Sigmoid colon (tissue), 7 donors: ENCODE measurements around the gene TRIM9. TPM values are rescaled to one million over a fixed set of nuclear protein-coding genes. Genes with fewer than 3 reads are reported as not detected.

Experiments
- DNase-seq: peaks from one replicate; pipeline ENCODE4 v3.0.0-alpha.2; 2019
- H3K27ac ChIP-seq, 4 donors: fragments of 200-600 bp; sonication (generic); one replicate each; pipeline ENCODE4 v1.5.1; 2016 to 2019; ENCODE audit warnings: mild to moderate bottlenecking in 1 of 4
- H3K27me3 ChIP-seq, 3 donors: fragments of 200-600 bp; sonication (generic); one replicate each; pipeline ENCODE4 v1.5.1; 2019; ENCODE audit warnings: mild to moderate bottlenecking in 1 of 3
- H3K36me3 ChIP-seq, 4 donors: fragments of 200-600 bp; sonication (generic); one replicate each; pipeline ENCODE4 v1.5.1; 2016 to 2019
- H3K4me1 ChIP-seq, 4 donors: fragments of 200-600 bp; sonication (generic); one replicate each; pipeline ENCODE4 v1.5.1; 2017 to 2019
- H3K4me3 ChIP-seq, 4 donors: fragments of 200-600 bp; sonication (generic); one replicate each; pipeline ENCODE4 v1.5.1; 2017 to 2019; ENCODE audit warnings: mild to moderate bottlenecking in 2 of 4, moderate library complexity in 1 of 4
- H3K9me3 ChIP-seq, 4 donors: fragments of 200-600 bp in 3 of 4; sonication (generic) in 3 of 4; one replicate each; pipeline versions ENCODE4 v1.5.1 to v1.6.1; 2013 to 2019
- CTCF ChIP-seq, 4 experiments: fragments of 450-650 bp in 3 of 4; fragments of 200-600 bp in 1 of 4; IDR thresholded peaks; one replicate each; pipeline ENCODE4 v1.5.1; 2016 to 2019; ENCODE audit warnings: antibody characterized with exemption in 4 of 4, mild to moderate bottlenecking in 3 of 4, moderate library complexity in 2 of 4
- EP300 ChIP-seq, 4 donors: sonication (generic); formaldehyde crosslinking; IDR thresholded peaks; one replicate each; pipeline ENCODE4 v1.6.1; 2017; ENCODE audit warnings: antibody characterized with exemption in 4 of 4
- POLR2A ChIP-seq, 2 donors: fragments of 450-650 bp; IDR thresholded peaks; one replicate each; pipeline ENCODE4 v1.6.1; 2016; ENCODE audit warnings: antibody characterized with exemption in 2 of 2, mild to moderate bottlenecking in 2 of 2, moderate library complexity in 2 of 2
- POLR2AphosphoS5 ChIP-seq, 4 donors: sonication (generic); formaldehyde crosslinking; IDR thresholded peaks; one replicate each; pipeline ENCODE4 v1.6.1; 2017; ENCODE audit warnings: antibody characterized with exemption in 4 of 4
- WGBS, 2 donors: extraction: QIAGEN DNeasy Blood & Tissue Kit; methylation state at CpG; one replicate each; pipeline ENCODE4 v1.1.7; 2013; 5-methylcytosine and 5-hydroxymethylcytosine counted together
- intact Hi-C: fragments of 100-400 bp; cut with DNase I; formaldehyde crosslinking; loops from one replicate; pipeline ENCODE4 v1.15.1; 2023
- polyA plus RNA-seq, 3 donors: library from polyadenylated mRNA; stranded (reverse); fragments of 200-250 nt; gene quantifications; one replicate each; pipeline ENCODE4 v1.2.3, GENCODE V29; 2013
- total RNA-seq, 4 donors: library from RNA; depleted of rRNA; stranded (reverse); fragments of >200 nt; gene quantifications; one replicate each; pipeline ENCODE4 v1.1.0, GENCODE V29; 2016
- donor health status: healthy with polysubstance abuse.
- donor health status: Bipolar disorder and iron deficiency.
- donor health status: healthy.

Gene TRIM9
- total and polyA plus RNA-seq, 7 donors = 2.4 to 21.0 (median 13.5) TPM

DNA sequence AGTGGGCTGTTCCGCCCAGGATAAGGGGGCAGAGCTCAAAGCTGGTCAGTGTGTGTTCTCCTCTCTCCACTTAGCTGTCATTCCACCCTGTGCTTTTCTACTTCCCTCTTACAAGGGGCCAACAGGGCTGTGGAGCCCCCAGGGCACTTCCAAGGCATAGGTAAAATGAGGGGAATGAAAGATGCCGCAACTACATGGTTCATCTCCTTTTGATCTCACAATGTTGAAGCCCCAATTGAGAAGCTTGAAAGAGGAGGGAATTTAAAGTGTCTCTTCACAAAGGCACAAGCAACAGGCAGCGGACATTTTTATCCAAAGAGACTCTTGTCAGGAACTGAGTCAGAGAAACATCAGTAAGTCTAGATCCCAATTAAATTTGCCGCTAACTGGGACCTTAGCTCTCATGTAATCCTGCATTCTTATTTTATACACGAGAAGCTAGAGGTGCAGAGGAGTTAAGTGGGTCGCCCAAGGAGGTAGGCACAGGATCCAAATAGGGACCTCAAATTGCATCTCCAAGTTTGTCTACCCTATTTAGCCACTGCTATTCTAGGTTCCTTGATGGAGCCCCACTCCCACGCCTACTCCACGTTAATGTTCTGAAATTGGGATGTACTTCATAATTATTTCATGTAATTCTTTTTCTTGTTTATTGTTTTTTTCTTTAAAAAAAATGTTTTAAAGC is 20.1 kb downstream of the TRIM9 start:
- TF ChIP-seq POLR2A (IDR thresholded peaks at IDR 0.05) = no peak
- TF ChIP-seq CTCF (IDR thresholded peaks at IDR 0.05) = no peak
- TF ChIP-seq EP300 (IDR thresholded peaks at IDR 0.05) = no peak
- no peak for TF ChIP-seq POLR2AphosphoS5 (IDR thresholded peaks at IDR 0.05)
- 94 to 95% methylated on average over 8 of the region's 8 CpGs for WGBS, 2 donors

GRCh38 chr14:51073731-51074130 is 21.2 kb downstream of the TRIM9 start:
- no peaks in the 10 kb centered on the region for H3K27me3 ChIP-seq
- whole genome bisulfite sequencing, 2 donors = 65 to 68% methylated on average over 2 of the region's 2 CpGs
- H3K36me3 ChIP-seq = no peaks in the 10 kb centered on the region
- H3K4me1 ChIP-seq = peaks cover 0 to 50% (median 30%) of the 10 kb centered on the region in 4 donors
- DNase-seq = no peak
- H3K4me3 ChIP-seq = no peak overlapping the region
- intact Hi-C loops = loop anchor here (5.0 kb wide), 1 partner anchor 46 kb away; no protein-coding TSS in a partner anchor
- peak overlapping the region in 2 of 4 donors; percentile 57 to 68 for H3K27ac ChIP-seq
- peaks cover 0 to 2% (median 0%) of the 10 kb centered on the region in 4 donors for H3K9me3 ChIP-seq
- TF ChIP-seq POLR2A (IDR thresholded peaks at IDR 0.05) = no peak
- no peak for TF ChIP-seq POLR2AphosphoS5 (IDR thresholded peaks at IDR 0.05)
- no peak for TF ChIP-seq EP300 (IDR thresholded peaks at IDR 0.05)
- no peak for TF ChIP-seq CTCF (IDR thresholded peaks at IDR 0.05)

More for the DNA sequence above, 20.1 kb downstream of the TRIM9 start:
- no peaks in the 10 kb centered on the region for H3K36me3 ChIP-seq
- H3K4me3 ChIP-seq = no peak overlapping the region
- DNase-seq = no peak
- peaks cover 0 to 50% (median 37%) of the 10 kb centered on the region in 4 donors for H3K4me1 ChIP-seq
- intact Hi-C loops = loop anchor here (5.0 kb wide), 1 partner anchor 48 kb away; no protein-coding TSS in a partner anchor
- peaks cover 0 to 2% (median 0%) of the 10 kb centered on the region in 4 donors for H3K9me3 ChIP-seq
- H3K27ac ChIP-seq = peak overlapping the region in 3 of 4 donors; percentile 26 to 68 (median 40)
- H3K27me3 ChIP-seq = no peaks in the 10 kb centered on the region

DNA sequence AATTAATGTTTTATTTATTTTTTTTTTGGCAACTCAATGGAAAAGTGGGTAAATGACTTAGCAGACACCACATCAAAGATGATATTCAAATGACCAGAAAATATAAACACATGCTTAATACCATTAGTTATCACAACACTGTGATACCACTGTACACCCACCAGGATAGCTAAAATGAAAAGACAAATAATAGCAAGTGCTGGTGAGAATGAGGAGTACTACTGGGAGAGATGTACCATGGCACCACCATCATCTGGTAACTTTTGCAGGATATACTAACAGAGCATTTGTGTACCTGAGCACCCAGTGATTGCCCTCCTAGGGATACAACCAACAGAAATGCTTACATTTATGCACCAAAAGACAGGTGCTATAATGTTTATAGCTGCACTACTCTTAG is 21.9 kb downstream of the TRIM9 start:
- H3K4me1 ChIP-seq = peaks cover 0 to 58% (median 34%) of the 10 kb centered on the region in 4 donors
- no peak overlapping the region for H3K4me3 ChIP-seq
- TF ChIP-seq EP300 (IDR thresholded peaks at IDR 0.05) (no peak), CTCF (IDR thresholded peaks at IDR 0.05) (no peak), POLR2AphosphoS5 (IDR thresholded peaks at IDR 0.05) (no peak), POLR2A (IDR thresholded peaks at IDR 0.05) (no peak)
- H3K9me3 ChIP-seq = peaks cover 0 to 2% (median 0%) of the 10 kb centered on the region in 4 donors
- DNase-seq = no peak
- H3K27ac ChIP-seq = peak overlapping the region in 2 of 4 donors; percentile 57 to 68
- H3K27me3 ChIP-seq = no peaks in the 10 kb centered on the region
- no peaks in the 10 kb centered on the region for H3K36me3 ChIP-seq
- intact Hi-C loops = loop anchor here (5.0 kb wide), 1 partner anchor 46 kb away; no protein-coding TSS in a partner anchor

DNA sequence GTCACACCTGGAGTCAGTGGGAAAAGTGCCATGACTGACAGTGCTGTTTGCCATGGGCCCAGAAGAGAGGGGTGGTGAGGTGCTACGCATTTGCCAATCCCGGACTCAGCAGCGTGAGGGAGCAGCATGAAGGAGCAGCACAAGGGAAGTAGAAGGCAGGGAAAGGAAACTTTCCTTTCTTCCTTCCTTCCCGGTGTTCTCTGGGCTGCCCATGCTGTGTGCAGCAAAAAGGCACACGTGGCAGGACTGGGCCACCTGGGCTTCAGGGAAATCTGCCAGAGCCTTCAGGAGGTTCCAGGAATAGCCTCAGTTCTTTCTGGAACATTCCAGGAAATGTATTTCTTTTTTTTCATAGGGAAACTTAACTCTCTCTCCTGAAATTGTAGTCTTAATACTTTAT is 23.0 kb downstream of the TRIM9 start:
- TF ChIP-seq CTCF (IDR thresholded peaks at IDR 0.05) (no peak), POLR2AphosphoS5 (IDR thresholded peaks at IDR 0.05) (peak in 1 of 4 donors; percentile 24)
- H3K4me3 ChIP-seq = no peak overlapping the region
- peaks cover 0 to 2% (median 0%) of the 10 kb centered on the region in 4 donors for H3K9me3 ChIP-seq
- WGBS, 2 donors = 67 to 68% methylated on average over 5 of the region's 5 CpGs
- no peaks in the 10 kb centered on the region for H3K27me3 ChIP-seq
- DNase-seq = no peak
- peaks cover 0 to 69% (median 44%) of the 10 kb centered on the region in 4 donors for H3K4me1 ChIP-seq
- H3K27ac ChIP-seq = peak overlapping the region in 3 of 4 donors; percentile 15 to 68 (median 57)
- H3K36me3 ChIP-seq = no peaks in the 10 kb centered on the region
- intact Hi-C loops = loop anchor here (5.0 kb wide), 1 partner anchor 45 kb away; no protein-coding TSS in a partner anchor
